GM18511 (cell line): Measurements from ENCODE around the gene PSMD11.

Source experiments
- ATAC-seq: cut with Tn5 transposase; IDR thresholded peaks from one replicate; pipeline ENCODE4 v1.9.1; 2021; ENCODE audit warnings: mild to moderate bottlenecking, moderate library complexity; ENCODE audit not compliant: unreplicated experiment

PSMD11 gene

GRCh38 chr17:32463304-32463703 lies 19.0 kb downstream of the PSMD11 start:
- ATAC-seq, result no peak

- ATAC-seq, result no peak
These were observed 20.1 kb downstream of the PSMD11 start for GRCh38 chr17:32464374-32464773.

GRCh38 chr17:32467949-32468348 lies 23.6 kb downstream of the PSMD11 start:
- no peak for ATAC-seq

- ATAC-seq, result no peak
These were observed 26.3 kb downstream of the PSMD11 start for GRCh38 chr17:32470405-32471167.

GRCh38 chr17:32471652-32472051 lies 27.3 kb downstream of the PSMD11 start:
- ATAC-seq, result no peak

GRCh38 chr17:32475258-32475657 lies 30.9 kb downstream of the PSMD11 start:
- ATAC-seq, result no peak

GRCh38 chr17:32477220-32477619 lies 32.9 kb downstream of the PSMD11 start:
- no peak for ATAC-seq

- ATAC-seq, result no peak
These were observed 34.8 kb downstream of the PSMD11 start for GRCh38 chr17:32479074-32479617.

- ATAC-seq, result no peak
These were observed 36.9 kb downstream of the PSMD11 start for GRCh38 chr17:32481193-32481592.

GRCh38 chr17:32482568-32483320 lies 38.4 kb downstream of the PSMD11 start:
- ATAC-seq, result no peak

- ATAC-seq, result peak; percentile 41
These were observed 39.2 kb downstream of the PSMD11 start for GRCh38 chr17:32483451-32484019.

- no peak for ATAC-seq
These were observed 39.7 kb downstream of the PSMD11 start for GRCh38 chr17:32484041-32484461.

- ATAC-seq, result no peak
These were observed 40.3 kb downstream of the PSMD11 start for GRCh38 chr17:32484628-32485027.

- no peak for ATAC-seq
These were observed 41.2 kb downstream of the PSMD11 start for GRCh38 chr17:32485261-32486110.

- peak; percentile 56 for ATAC-seq
These were observed 41.9 kb downstream of the PSMD11 start for GRCh38 chr17:32486111-32486700.

- ATAC-seq, result peak; percentile 57
These were observed 42.6 kb downstream of the PSMD11 start, which contains the start of gene CDK5R1 for GRCh38 chr17:32486701-32487472. CDK5R1 (plus strand) TSS chr17:32486993; CDS start chr17:32487621, 628 bp downstream.

- ATAC-seq, result no peak
These were observed 43.3 kb downstream of the PSMD11 start for GRCh38 chr17:32487473-32488176.

GRCh38 chr17:32488177-32488542 lies 43.9 kb downstream of the PSMD11 start:
- no peak for ATAC-seq
